Superior temporal gyrus (tissue), 1 donor: ENCODE results near the gene STAT5B.

Experiments
- DNase-seq: peaks from one replicate; pipeline ENCODE4 v3.0.0-alpha.2; 2016; ENCODE audit errors: extremely low spot score

STAT5B gene

GRCh38 chr17:42285346-42286050 lies 9.3 kb upstream of the STAT5B start:
- DNase-seq, result no peak

GRCh38 chr17:42284566-42284965 lies 8.4 kb upstream of the STAT5B start:
- DNase-seq, result no peak

- no peak for DNase-seq
These were observed 7.8 kb upstream of the STAT5B start for GRCh38 chr17:42284024-42284369.

- DNase-seq, result no peak
These were observed 7.2 kb upstream of the STAT5B start for GRCh38 chr17:42283241-42284023.

- DNase-seq, result no peak
These were observed 6.4 kb upstream of the STAT5B start for GRCh38 chr17:42282478-42283080.

GRCh38 chr17:42281571-42282096 lies 5.4 kb upstream of the STAT5B start:
- no peak for DNase-seq

- no peak for DNase-seq
These were observed 3.8 kb upstream of the STAT5B start for GRCh38 chr17:42279776-42280630.

GRCh38 chr17:42277342-42277712 lies 1.1 kb upstream of the STAT5B start:
- no peak for DNase-seq

- no peak for DNase-seq
These were observed 584 bp upstream of the STAT5B start for GRCh38 chr17:42276609-42277341.

GRCh38 chr17:42275527-42276358 lies 448 bp downstream of the STAT5B start:
- no peak for DNase-seq

GRCh38 chr17:42274812-42275526 lies 1.2 kb downstream of the STAT5B start:
- DNase-seq, result peak; percentile 38

GRCh38 chr17:42274253-42274542 lies 2.0 kb downstream of the STAT5B start:
- DNase-seq, result no peak

- no peak for DNase-seq
These were observed 2.5 kb downstream of the STAT5B start for GRCh38 chr17:42273474-42274252.

- DNase-seq, result no peak
These were observed 3.9 kb downstream of the STAT5B start for GRCh38 chr17:42272162-42272907.

- DNase-seq, result no peak
These were observed 4.5 kb downstream of the STAT5B start for GRCh38 chr17:42271779-42272035.

GRCh38 chr17:42271006-42271778 lies 5.0 kb downstream of the STAT5B start:
- DNase-seq, result no peak

GRCh38 chr17:42270596-42270995 lies 5.6 kb downstream of the STAT5B start:
- DNase-seq, result no peak

- no peak for DNase-seq
These were observed 6.0 kb downstream of the STAT5B start for GRCh38 chr17:42270170-42270535.
